ENCODE results near the gene MOGAT1. TPM values are rescaled to one million over a fixed set of nuclear protein-coding genes. Genes with fewer than 3 reads are reported as not detected.

Gene MOGAT1
- total RNA-seq, 4 donors from 2014 or later, result not detected

DNA sequence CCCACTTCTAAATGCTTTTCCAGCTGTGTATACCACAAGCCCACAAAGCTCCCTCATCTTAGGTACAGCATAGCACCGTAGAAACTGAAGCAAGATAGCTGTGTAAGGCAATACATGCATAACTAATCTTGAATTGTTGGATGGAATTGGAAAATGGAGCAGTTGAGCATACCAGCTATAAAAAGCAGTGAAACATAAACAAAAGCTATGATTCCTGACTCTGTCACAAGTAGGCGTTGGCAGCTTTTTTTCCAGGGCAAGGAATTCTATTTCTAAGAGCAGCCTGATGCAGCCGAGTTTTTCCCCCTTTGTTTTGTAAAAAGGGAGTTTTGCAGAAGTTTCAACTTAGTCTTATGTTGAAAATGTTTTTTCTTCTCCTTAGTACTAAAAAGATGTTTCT lies 32.4 kb downstream of the MOGAT1 start:
- WGBS, result 83% methylated on average over 3 of the region's 3 CpGs
- TF ChIP-seq POLR2AphosphoS5 (IDR thresholded peaks at IDR 0.05) (no peak), EP300 (IDR thresholded peaks at IDR 0.05) (no peak), CTCF (IDR thresholded peaks at IDR 0.05) (no peak), POLR2A (IDR thresholded peaks at IDR 0.05) (no peak)
- no peaks in the 10 kb centered on the region for H3K9me3 ChIP-seq
- no peak overlapping the region for H3K4me3 ChIP-seq
- H3K27me3 ChIP-seq, result peaks cover 9% of the 10 kb centered on the region
- no peaks in the 10 kb centered on the region for H3K36me3 ChIP-seq
- no peak for DNase-seq (ENCODE audit: low spot score in 2 of 2)
- no peak overlapping the region for H3K27ac ChIP-seq
- peaks cover 10% of the 10 kb centered on the region for H3K4me1 ChIP-seq

GRCh38 chr2:222706616-222707015 lies 35.2 kb downstream of the MOGAT1 start:
- 93% methylated on average over 3 of the region's 3 CpGs for WGBS
- H3K4me1 ChIP-seq, result peaks cover 14% of the 10 kb centered on the region

GRCh38 chr2:222707102-222707688 lies 35.7 kb downstream of the MOGAT1 start:
- TF ChIP-seq CTCF (IDR thresholded peaks at IDR 0.05) (no peak), POLR2AphosphoS5 (IDR thresholded peaks at IDR 0.05) (no peak), POLR2A (IDR thresholded peaks at IDR 0.05) (no peak), EP300 (IDR thresholded peaks at IDR 0.05) (no peak)

More at GRCh38 chr2:222706616-222707015, 35.2 kb downstream of the MOGAT1 start:
- H3K4me3 ChIP-seq, result no peak overlapping the region
- no peak for TF ChIP-seq CTCF (IDR thresholded peaks at IDR 0.05)
- TF ChIP-seq EP300 (IDR thresholded peaks at IDR 0.05), result no peak
- TF ChIP-seq POLR2AphosphoS5 (IDR thresholded peaks at IDR 0.05), result no peak
- TF ChIP-seq POLR2A (IDR thresholded peaks at IDR 0.05), result no peak
- H3K27me3 ChIP-seq, result peaks cover 2% of the 10 kb centered on the region
- no peak for DNase-seq (ENCODE audit: low spot score in 2 of 2)
- H3K9me3 ChIP-seq, result no peaks in the 10 kb centered on the region
- H3K27ac ChIP-seq, result no peak overlapping the region
- no peaks in the 10 kb centered on the region for H3K36me3 ChIP-seq

GRCh38 chr2:222707689-222708273 lies 36.3 kb downstream of the MOGAT1 start:
- WGBS, result 54% methylated on average over 10 of the region's 10 CpGs
- H3K4me1 ChIP-seq, result peaks cover 14% of the 10 kb centered on the region
- no peak for DNase-seq (ENCODE audit: low spot score in 2 of 2)

More at GRCh38 chr2:222707102-222707688, 35.7 kb downstream of the MOGAT1 start:
- H3K36me3 ChIP-seq, result no peaks in the 10 kb centered on the region
- no peak overlapping the region for H3K4me3 ChIP-seq
- H3K27me3 ChIP-seq, result peaks cover 2% of the 10 kb centered on the region
- no peak for DNase-seq (ENCODE audit: low spot score in 2 of 2)
- no peaks in the 10 kb centered on the region for H3K9me3 ChIP-seq
- H3K4me1 ChIP-seq, result peaks cover 14% of the 10 kb centered on the region
- no peak overlapping the region for H3K27ac ChIP-seq
- WGBS, result 95% methylated on average over 3 of the region's 3 CpGs

More at GRCh38 chr2:222707689-222708273, 36.3 kb downstream of the MOGAT1 start:
- H3K27ac ChIP-seq, result no peak overlapping the region
- H3K9me3 ChIP-seq, result no peaks in the 10 kb centered on the region
- H3K36me3 ChIP-seq, result no peaks in the 10 kb centered on the region
- peaks cover 2% of the 10 kb centered on the region for H3K27me3 ChIP-seq
- H3K4me3 ChIP-seq, result no peak overlapping the region
- TF ChIP-seq POLR2AphosphoS5 (IDR thresholded peaks at IDR 0.05), result no peak
- no peak for TF ChIP-seq CTCF (IDR thresholded peaks at IDR 0.05)
- no peak for TF ChIP-seq POLR2A (IDR thresholded peaks at IDR 0.05)
- TF ChIP-seq EP300 (IDR thresholded peaks at IDR 0.05), result no peak
